IMR-90 (cell line): ENCODE data around the gene CTSH. TPM values are rescaled to one million over a fixed set of nuclear protein-coding genes. Genes with fewer than 3 reads are reported as not detected.

Source experiments
- ATAC-seq: fragments of 200-7000 bp; cut with Tn5 transposase; 2 replicates; pipeline ENCODE4 v1.9.1; 2020; ENCODE audit warnings: low read depth, mild to moderate bottlenecking, moderate library complexity
- BruUV-seq: library from RNA; stranded (reverse); fragments of 400-500 nt; replicated peaks from 2 replicates; lab custom pipeline; 2021; lab: Mats Ljungman, UMichigan
- CTCF ChIA-PET: fragments of 300-600 bp; formaldehyde crosslinking; extraction: SDS; loops from one replicate; lab custom pipeline; 2021; ENCODE audit warnings: antibody characterized with exemption; lab: Yijun Ruan, JAX
- POLR2A ChIA-PET: fragments of 300-600 bp; sonication (Branson Sonifier 250); formaldehyde crosslinking; loops from one replicate; lab custom pipeline; 2022; ENCODE audit warnings: antibody characterized with exemption; ENCODE audit not compliant: unreplicated experiment; lab: Charles Lee
- DNase-seq: peaks from one replicate; pipeline ENCODE4 v3.0.0; 2013
- H2AFZ ChIP-seq: replicated peaks from 2 replicates; pipeline ENCODE3; 2013; ENCODE audit warnings: low read length, mild to moderate bottlenecking; ENCODE audit not compliant: poor library complexity
- H2AK5ac ChIP-seq: 2 replicates; pipeline ENCODE4 v1.6.1; 2013; ENCODE audit warnings: low read depth, low read length, inconsistent platforms
- H2AK9ac ChIP-seq: replicated peaks from 2 replicates; pipeline ENCODE3; 2013; ENCODE audit warnings: mild to moderate bottlenecking, low read depth, low read length, moderate library complexity; ENCODE audit not compliant: poor library complexity
- H2BK120ac ChIP-seq: 2 replicates; pipeline ENCODE4 v1.6.1; 2013; ENCODE audit warnings: low read depth, low read length, inconsistent platforms
- H2BK15ac ChIP-seq: 3 replicates; pipeline ENCODE4 v1.6.1; 2013; ENCODE audit warnings: low read depth, low read length, inconsistent platforms
- H2BK20ac ChIP-seq: 2 replicates; pipeline ENCODE4 v1.6.1; 2013; ENCODE audit warnings: low read depth, mild to moderate bottlenecking, inconsistent platforms, low read length, moderate library complexity
- H2BK5ac ChIP-seq: 2 replicates; pipeline ENCODE4 v1.6.1; 2013; ENCODE audit warnings: mild to moderate bottlenecking, low read depth, low read length, inconsistent platforms; ENCODE audit not compliant: poor library complexity, severe bottlenecking
- H3K14ac ChIP-seq: replicated peaks from 2 replicates; pipeline ENCODE4 v1.6.1; 2013; ENCODE audit warnings: low read depth, low read length, inconsistent platforms
- H3K18ac ChIP-seq: 2 replicates; pipeline ENCODE4 v1.6.1; 2013; ENCODE audit warnings: low read depth, low read length, control low read depth
- H3K23ac ChIP-seq: 2 replicates; pipeline ENCODE4 v1.6.1; 2013; ENCODE audit warnings: low read depth, low read length, inconsistent platforms
- H3K27ac ChIP-seq: 2 replicates; pipeline ENCODE4 v1.5.1; 2013; ENCODE audit warnings: mild to moderate bottlenecking, control low read depth, low read length; ENCODE audit not compliant: insufficient read depth
- H3K27me3 ChIP-seq: 2 replicates; pipeline ENCODE4 v1.6.1; 2013; ENCODE audit warnings: low read length; ENCODE audit not compliant: control insufficient read depth, insufficient read depth
- H3K36me3 ChIP-seq: 2 replicates; pipeline ENCODE4 v1.6.1; 2013; ENCODE audit warnings: low read length, mixed read lengths; ENCODE audit not compliant: control insufficient read depth, insufficient read depth
- H3K4ac ChIP-seq: 2 replicates; pipeline ENCODE4 v1.6.1; 2013; ENCODE audit warnings: low read depth, low read length, inconsistent platforms
- H3K4me1 ChIP-seq: 2 replicates; pipeline ENCODE4 v1.6.1; 2013; ENCODE audit warnings: low read length, mixed read lengths; ENCODE audit not compliant: control insufficient read depth, insufficient read depth
- H3K4me2 ChIP-seq: 2 replicates; pipeline ENCODE4 v1.6.1; 2013; ENCODE audit warnings: low read depth, mild to moderate bottlenecking, control low read depth, low read length, moderate library complexity
- H3K4me3 ChIP-seq: 2 replicates; pipeline ENCODE4 v1.5.1; 2013; ENCODE audit warnings: low read depth, mild to moderate bottlenecking, control low read depth, low read length, moderate library complexity; ENCODE audit not compliant: insufficient read depth
- H3K56ac ChIP-seq: 2 replicates; pipeline ENCODE4 v1.6.1; 2013; ENCODE audit warnings: low read length, inconsistent platforms; ENCODE audit not compliant: insufficient read depth; ENCODE audit errors: extremely low read depth
- H3K79me1 ChIP-seq, 2 experiments: 2 replicates each; pipeline ENCODE4 v1.6.1; 2013; ENCODE audit warnings: low read length in 2 of 2, inconsistent platforms in 1 of 2, low read depth in 1 of 2
- H3K9ac ChIP-seq: 2 replicates; pipeline ENCODE4 v1.6.1; 2013; ENCODE audit warnings: low read depth, low read length, control low read depth
- H3K9me1 ChIP-seq: 2 replicates; pipeline ENCODE4 v1.6.1; 2013; ENCODE audit warnings: low read length, inconsistent platforms; ENCODE audit not compliant: insufficient read depth
- H3K9me3 ChIP-seq: 2 replicates; pipeline ENCODE4 v1.6.1; 2013; ENCODE audit warnings: low read length; ENCODE audit not compliant: control insufficient read depth, insufficient read depth
- H4K20me1 ChIP-seq: 2 replicates; pipeline ENCODE4 v1.6.1; 2013; ENCODE audit warnings: low read length, inconsistent platforms; ENCODE audit not compliant: insufficient read depth
- H4K5ac ChIP-seq: 2 replicates; pipeline ENCODE4 v1.6.1; 2013; ENCODE audit warnings: mild to moderate bottlenecking, low read depth, low read length, control low read depth
- H4K8ac ChIP-seq, 2 experiments: 2 replicates each; pipeline ENCODE4 v1.6.1; 2013; ENCODE audit warnings: low read depth in 2 of 2, low read length in 2 of 2, control low read depth in 1 of 2, inconsistent platforms in 1 of 2
- H4K91ac ChIP-seq: 2 replicates; pipeline ENCODE4 v1.6.1; 2013; ENCODE audit warnings: low read depth, low read length, inconsistent platforms; ENCODE audit not compliant: insufficient read depth
- BHLHE40 ChIP-seq: fragments of 150-350 bp; IDR thresholded peaks from 2 replicates; pipeline ENCODE4 v1.6.1; 2016; ENCODE audit warnings: mild to moderate bottlenecking, low read depth, low read length
- FOS ChIP-seq: fragments of 150-350 bp; IDR thresholded peaks from 2 replicates; pipeline ENCODE4 v1.6.1; 2016; ENCODE audit warnings: low read depth, low read length
- MAFK ChIP-seq: IDR thresholded peaks from 2 replicates; pipeline ENCODE4 v1.6.1; 2012; ENCODE audit warnings: low read depth, low read length, improper control_type of control experiment
- NFE2L2 ChIP-seq: fragments of 150-350 bp; IDR thresholded peaks from 2 replicates; pipeline ENCODE4 v1.6.1; 2016; ENCODE audit warnings: low read depth, mild to moderate bottlenecking, low read length
- SMC3 ChIP-seq: fragments of 150-350 bp; IDR thresholded peaks from 2 replicates; pipeline ENCODE4 v1.6.1; 2016; ENCODE audit warnings: low read depth, mild to moderate bottlenecking, antibody characterized with exemption, low read length, moderate library complexity
- WGBS, 2 experiments: methylation state at CpG; one replicate each; pipeline versions ENCODE4 v1.1.5 to v1.1.7; 2013; ENCODE audit warnings: missing lambda C conversion rate in 2 of 2; ENCODE audit not compliant: insufficient read length in 1 of 2; ENCODE audit errors: extremely low coverage in 2 of 2; 5-methylcytosine and 5-hydroxymethylcytosine counted together
- dilution Hi-C: fragments of 300-500 bp; cut with HindIII; formaldehyde crosslinking; loops from one replicate; pipeline ENCODE4 v1.14.3; 2018; ENCODE audit warnings: low sequenced_read_pairs; ENCODE audit not compliant: unreplicated experiment
- in situ Hi-C: fragments of 300-500 bp; cut with MboI; formaldehyde crosslinking; loops from 3 replicates; pipeline ENCODE4 v1.14.3; 2019; ENCODE audit warnings: low sequenced_read_pairs, inconsistent platforms, mixed read lengths
- intact Hi-C: fragments of 100-400 bp; cut with micrococcal nuclease; formaldehyde crosslinking; loops from 2 replicates; pipeline ENCODE4 v1.10.0; 2022
- polyA plus RNA-seq, 3 experiments: library from polyadenylated mRNA; depleted of rRNA; stranded (reverse); fragments of >200 nt; gene quantifications; 2 replicates each; pipeline ENCODE4 v1.2.3, GENCODE V29; 2012; ENCODE audit warnings: low replicate concordance in 1 of 3
- total RNA-seq: library from RNA; depleted of rRNA; stranded (reverse); fragments of >200 nt; gene quantifications from 2 replicates; pipeline ENCODE4 v1.2.3, GENCODE V29; 2012
- TF ChIP-seq, protein P1 (sequence below): fragments of 150-350 bp; IDR thresholded peaks from 2 replicates; pipeline ENCODE4 v1.6.1; 2017; ENCODE audit warnings: mild to moderate bottlenecking, antibody characterized with exemption, low read length, low read depth

The CTSH gene
- total and polyA plus RNA-seq, 2 of the 4 experiments (the other 2 are of a cell fraction): 11.7 to 13.9 TPM

DNA sequence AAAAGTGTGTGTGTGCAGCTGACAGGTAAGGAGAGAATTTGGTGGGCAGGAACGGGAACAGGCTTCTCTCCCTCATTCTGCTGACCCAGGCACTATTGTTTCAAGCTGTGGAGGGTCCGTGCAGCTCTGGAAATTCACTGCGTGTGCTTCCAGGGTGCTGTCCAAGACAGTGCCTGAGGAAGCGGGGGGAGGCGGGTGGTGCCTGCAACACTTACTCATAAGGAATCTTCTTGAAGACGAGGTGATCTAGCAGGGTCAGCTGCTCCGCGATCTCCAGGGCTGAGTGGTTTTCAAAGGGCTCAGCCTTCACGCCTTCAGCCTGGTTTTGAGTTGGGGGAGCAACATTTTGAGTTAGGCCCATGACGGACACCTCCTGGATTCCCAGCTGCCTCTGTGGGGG, 46.6 kb upstream of the CTSH start:
- POLR2A ChIA-PET: no interaction called here
- no peaks in the 10 kb centered on the region; a peak in 1 of 4 replicates for H3K79me1 ChIP-seq
- H4K8ac ChIP-seq: peak overlapping the region in 1 of 2 experiments; percentile 57; a peak in 2 of 4 replicates
- dilution Hi-C loops: no loop called here
- H3K23ac ChIP-seq: peak overlapping the region; percentile 18; the same call in 1 of the 2 replicates
- no peak overlapping the region for H3K9ac ChIP-seq
- no peaks in the 10 kb centered on the region for H3K9me3 ChIP-seq
- no peak overlapping the region for H2BK5ac ChIP-seq
- no peaks in the 10 kb centered on the region for H3K27me3 ChIP-seq
- intact Hi-C loops: no loop called here
- peak overlapping the region; percentile 62 for H2AFZ ChIP-seq
- H3K4me3 ChIP-seq: no peak overlapping the region
- no peak overlapping the region for H3K56ac ChIP-seq
- peak overlapping the region; percentile 73 for H3K4ac ChIP-seq
- H3K27ac ChIP-seq: no peak overlapping the region
- peak; percentile 56 for DNase-seq
- peak overlapping the region; percentile 6; the same call in 1 of the 2 replicates for H4K5ac ChIP-seq
- no peak overlapping the region for H2AK9ac ChIP-seq
- peaks cover 27% of the 10 kb centered on the region for H3K9me1 ChIP-seq
- WGBS, 2 experiments: no CpG with 5 or more reads among the region's 10 CpGs
- peak overlapping the region; percentile 66; the same call in 1 of the 2 replicates for H3K18ac ChIP-seq
- H3K14ac ChIP-seq: peak overlapping the region; percentile 43
- no TSS peak for BruUV-seq
- TF ChIP-seq SMC3 (no peak), NFE2L2 (no peak), BHLHE40 (peak; percentile 29; the same call in 1 of the 2 replicates), FOS (no peak), MAFK (peak; percentile 56)
- TF ChIP-seq, protein P1, sequence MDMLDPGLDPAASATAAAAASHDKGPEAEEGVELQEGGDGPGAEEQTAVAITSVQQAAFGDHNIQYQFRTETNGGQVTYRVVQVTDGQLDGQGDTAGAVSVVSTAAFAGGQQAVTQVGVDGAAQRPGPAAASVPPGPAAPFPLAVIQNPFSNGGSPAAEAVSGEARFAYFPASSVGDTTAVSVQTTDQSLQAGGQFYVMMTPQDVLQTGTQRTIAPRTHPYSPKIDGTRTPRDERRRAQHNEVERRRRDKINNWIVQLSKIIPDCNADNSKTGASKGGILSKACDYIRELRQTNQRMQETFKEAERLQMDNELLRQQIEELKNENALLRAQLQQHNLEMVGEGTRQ: no peak
- H2BK120ac ChIP-seq: peak overlapping the region; percentile 80
- ATAC-seq: no peak
- in situ Hi-C loops: no loop called here
- peak overlapping the region; percentile 54 for H2BK20ac ChIP-seq
- H3K4me1 ChIP-seq: peaks cover 26% of the 10 kb centered on the region
- 0 out of 3 replicates have a peak overlapping the region, but pooled peaks have one; percentile 15 for H2BK15ac ChIP-seq
- CTCF ChIA-PET: interaction anchor here (0.6 to 1.2 kb wide), 3 partner anchors 8 to 193 kb away, joined by 3 read pairs; no protein-coding TSS in a partner anchor
- H2AK5ac ChIP-seq: peak overlapping the region; percentile 35; the same call in 1 of the 2 replicates
- 0 out of 2 replicates have a peak overlapping the region, but pooled peaks have one; percentile 28 for H3K4me2 ChIP-seq
- no peaks in the 10 kb centered on the region for H3K36me3 ChIP-seq
- H4K20me1 ChIP-seq: no peaks in the 10 kb centered on the region
- peak overlapping the region; percentile 26; the same call in 1 of the 2 replicates for H4K91ac ChIP-seq
